GM23338 (cell line): ENCODE measurements around the gene CCL8. TPM values are rescaled to one million over a fixed set of nuclear protein-coding genes. Genes with fewer than 3 reads are reported as not detected.

ENCODE experiments used
- ATAC-seq: fragments of 200-7000 bp; cut with Tn5 transposase; 3 replicates; pipeline ENCODE4 v1.9.1; 2020
- DNase-seq: peaks from one replicate; pipeline ENCODE4 v3.0.0-alpha.2; 2015; ENCODE audit warnings: low spot score
- H2AFZ ChIP-seq: fragments of 200-600 bp; sonication (generic); 2 replicates; pipeline ENCODE4 v1.8.0; 2016; ENCODE audit warnings: antibody characterized with exemption, mild to moderate bottlenecking, moderate library complexity
- H3F3A ChIP-seq: fragments of 200-600 bp; sonication (generic); replicated peaks from 2 replicates; pipeline ENCODE4 v1.8.0; 2017; ENCODE audit warnings: antibody characterized with exemption, mixed run types, low read depth
- H3K27ac ChIP-seq: fragments of 200-600 bp; sonication (generic); 2 replicates; pipeline ENCODE4 v1.6.1; 2016; ENCODE audit warnings: low read depth
- H3K27me3 ChIP-seq: fragments of 200-600 bp; sonication (generic); 2 replicates; pipeline ENCODE4 v1.8.0; 2016; ENCODE audit warnings: mild to moderate bottlenecking, mixed run types, moderate library complexity; ENCODE audit not compliant: insufficient read depth
- H3K36me3 ChIP-seq: fragments of 200-600 bp; sonication (generic); 2 replicates; pipeline ENCODE4 v1.8.0; 2016; ENCODE audit warnings: mild to moderate bottlenecking; ENCODE audit not compliant: insufficient read depth
- H3K4me1 ChIP-seq: fragments of 200-600 bp; sonication (generic); 2 replicates; pipeline ENCODE4 v1.8.0; 2016; ENCODE audit warnings: mild to moderate bottlenecking, moderate library complexity; ENCODE audit not compliant: insufficient read depth
- H3K4me2 ChIP-seq: fragments of 200-600 bp; sonication (generic); 2 replicates; pipeline ENCODE4 v1.7.1; 2017; ENCODE audit warnings: mixed run types
- H3K4me3 ChIP-seq: fragments of 200-600 bp; sonication (generic); 2 replicates; pipeline ENCODE4 v1.6.1; 2016; ENCODE audit warnings: mixed run types
- H3K79me2 ChIP-seq: fragments of 200-600 bp; sonication (generic); replicated peaks from 2 replicates; pipeline ENCODE4 v1.8.0; 2017; ENCODE audit warnings: mild to moderate bottlenecking; ENCODE audit not compliant: insufficient read depth
- H3K9me2 ChIP-seq: fragments of 200-600 bp; sonication (generic); 2 replicates; pipeline ENCODE4 v1.8.0; 2017; ENCODE audit not compliant: insufficient read depth
- H4K20me1 ChIP-seq: fragments of 200-600 bp; sonication (generic); replicated peaks from 2 replicates; pipeline ENCODE4 v1.8.0; 2017; ENCODE audit warnings: mild to moderate bottlenecking; ENCODE audit not compliant: insufficient read depth
- H3K27ac Mint-ChIP-seq: 2 replicates; pipeline ENCODE4 v1.8.0; 2020; ENCODE audit warnings: inconsistent platforms, mild to moderate bottlenecking, moderate library complexity, mixed read lengths
- H3K27me3 Mint-ChIP-seq: 3 replicates; pipeline ENCODE4 v1.8.0; 2022; ENCODE audit warnings: low read depth, mild to moderate bottlenecking, moderate library complexity, mixed read lengths, inconsistent platforms; ENCODE audit not compliant: insufficient read depth, poor library complexity
- H3K36me3 Mint-ChIP-seq: 3 replicates; pipeline ENCODE4 v1.8.0; 2021; ENCODE audit warnings: low read depth, mild to moderate bottlenecking, inconsistent platforms, moderate library complexity, mixed read lengths
- H3K4me1 Mint-ChIP-seq: 3 replicates; pipeline ENCODE4 v1.8.0; 2020; ENCODE audit warnings: mild to moderate bottlenecking, inconsistent platforms, mixed read lengths
- H3K4me3 Mint-ChIP-seq: 3 replicates; pipeline ENCODE4 v1.8.0; 2021; ENCODE audit warnings: moderate library complexity, mild to moderate bottlenecking, inconsistent platforms, mixed read lengths
- H3K9me3 Mint-ChIP-seq: 3 replicates; pipeline ENCODE4 v1.8.0; 2020; ENCODE audit warnings: moderate library complexity, mild to moderate bottlenecking, inconsistent platforms, mixed read lengths
- CREB1 ChIP-seq: fragments of 250-450 bp; sonication (Bioruptor Pico); IDR thresholded peaks from 2 replicates; pipeline ENCODE4 v1.5.0; 2020; ENCODE audit warnings: low read depth, mild to moderate bottlenecking, moderate library complexity
- JUNB ChIP-seq: IDR thresholded peaks from one replicate; pipeline ENCODE4 v1.6.1; 2016; ENCODE audit warnings: antibody characterized with exemption; ENCODE audit not compliant: unreplicated experiment
- ZNF331 ChIP-seq: fragments of 250-450 bp; sonication (Bioruptor Pico); IDR thresholded peaks from 2 replicates; pipeline ENCODE4 v1.5.0; 2020; ENCODE audit warnings: low read depth, mild to moderate bottlenecking, moderate library complexity
- polyA plus RNA-seq: library from polyadenylated mRNA; unstranded; fragments of >200 nt; fragmentation: Nextera tagmentation; extraction: Ambion mirVana; gene quantifications from 2 replicates; pipeline ENCODE4 v1.2.1, GENCODE V29; 2016
- total RNA-seq: library from RNA; depleted of rRNA; stranded (reverse); fragments of >200 nt; shearing (Covaris generic); gene quantifications from 2 replicates; pipeline ENCODE4 v1.2.3, GENCODE V29; 2014
- TF ChIP-seq, protein P1 (sequence below): fragments of 250-450 bp; sonication (Bioruptor Pico); IDR thresholded peaks from 2 replicates; pipeline ENCODE4 v1.5.0; 2020; ENCODE audit warnings: mild to moderate bottlenecking, moderate library complexity
- TF ChIP-seq, protein P2 (sequence below): IDR thresholded peaks from 2 replicates; pipeline ENCODE4 v1.6.1; 2016; ENCODE audit warnings: antibody characterized with exemption

The CCL8 gene
- total and polyA plus RNA-seq, 2 experiments from 2014 or later: not detected

DNA sequence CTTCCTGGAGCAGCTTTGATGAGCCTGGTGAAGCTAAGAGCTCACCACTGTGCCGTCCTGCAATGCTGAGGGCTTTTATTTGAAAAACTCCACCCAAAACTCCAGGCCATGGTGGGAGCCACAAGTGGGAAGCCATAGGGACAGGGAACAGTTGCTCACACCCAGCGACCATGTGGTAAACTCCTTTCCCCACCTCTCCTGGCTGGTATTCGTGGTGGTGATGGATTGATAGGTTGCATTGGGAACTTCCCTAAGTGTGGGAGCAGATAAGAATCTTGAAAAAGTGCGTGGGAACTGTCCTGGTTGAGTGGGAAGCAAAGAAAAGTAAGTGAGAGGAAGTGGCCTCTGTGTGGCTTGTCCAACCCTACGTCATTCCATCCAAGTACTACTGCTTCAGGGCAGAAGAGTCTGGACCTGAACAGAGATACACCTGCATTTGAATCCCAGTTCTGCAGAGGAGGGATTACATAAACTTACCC is 44.0 kb downstream of the CCL8 start, which contains the start of gene CCL1:
Gene CCL1, minus strand, starts transcription at position 51 of the 479 bp plus-strand sequence. CDS start 72 bp downstream, outside the sequence.
- Histone ChIP-seq H3K27me3 (no peaks in the 10 kb centered on the region), H3K36me3 (no peaks in the 10 kb centered on the region), H2AFZ (no peak within 1 kb of the TSS), H4K20me1 (no peaks in the 10 kb centered on the region), H3K4me3 (no peak within 1 kb of the TSS), H3K79me2 (no peaks in the 10 kb centered on the region), H3K27ac (no peak within 1 kb of the TSS), H3K4me2 (no peak within 1 kb of the TSS), H3F3A (no peaks in the 10 kb centered on the region), H3K4me1 (no peaks in the 10 kb centered on the region), H3K9me2 (no peaks in the 10 kb centered on the region; the same call in 1 of the 2 replicates)
- no peak for DNase-seq
- TF ChIP-seq CREB1 (no peak), ZNF331 (no peak)
- TF ChIP-seq, protein P1, sequence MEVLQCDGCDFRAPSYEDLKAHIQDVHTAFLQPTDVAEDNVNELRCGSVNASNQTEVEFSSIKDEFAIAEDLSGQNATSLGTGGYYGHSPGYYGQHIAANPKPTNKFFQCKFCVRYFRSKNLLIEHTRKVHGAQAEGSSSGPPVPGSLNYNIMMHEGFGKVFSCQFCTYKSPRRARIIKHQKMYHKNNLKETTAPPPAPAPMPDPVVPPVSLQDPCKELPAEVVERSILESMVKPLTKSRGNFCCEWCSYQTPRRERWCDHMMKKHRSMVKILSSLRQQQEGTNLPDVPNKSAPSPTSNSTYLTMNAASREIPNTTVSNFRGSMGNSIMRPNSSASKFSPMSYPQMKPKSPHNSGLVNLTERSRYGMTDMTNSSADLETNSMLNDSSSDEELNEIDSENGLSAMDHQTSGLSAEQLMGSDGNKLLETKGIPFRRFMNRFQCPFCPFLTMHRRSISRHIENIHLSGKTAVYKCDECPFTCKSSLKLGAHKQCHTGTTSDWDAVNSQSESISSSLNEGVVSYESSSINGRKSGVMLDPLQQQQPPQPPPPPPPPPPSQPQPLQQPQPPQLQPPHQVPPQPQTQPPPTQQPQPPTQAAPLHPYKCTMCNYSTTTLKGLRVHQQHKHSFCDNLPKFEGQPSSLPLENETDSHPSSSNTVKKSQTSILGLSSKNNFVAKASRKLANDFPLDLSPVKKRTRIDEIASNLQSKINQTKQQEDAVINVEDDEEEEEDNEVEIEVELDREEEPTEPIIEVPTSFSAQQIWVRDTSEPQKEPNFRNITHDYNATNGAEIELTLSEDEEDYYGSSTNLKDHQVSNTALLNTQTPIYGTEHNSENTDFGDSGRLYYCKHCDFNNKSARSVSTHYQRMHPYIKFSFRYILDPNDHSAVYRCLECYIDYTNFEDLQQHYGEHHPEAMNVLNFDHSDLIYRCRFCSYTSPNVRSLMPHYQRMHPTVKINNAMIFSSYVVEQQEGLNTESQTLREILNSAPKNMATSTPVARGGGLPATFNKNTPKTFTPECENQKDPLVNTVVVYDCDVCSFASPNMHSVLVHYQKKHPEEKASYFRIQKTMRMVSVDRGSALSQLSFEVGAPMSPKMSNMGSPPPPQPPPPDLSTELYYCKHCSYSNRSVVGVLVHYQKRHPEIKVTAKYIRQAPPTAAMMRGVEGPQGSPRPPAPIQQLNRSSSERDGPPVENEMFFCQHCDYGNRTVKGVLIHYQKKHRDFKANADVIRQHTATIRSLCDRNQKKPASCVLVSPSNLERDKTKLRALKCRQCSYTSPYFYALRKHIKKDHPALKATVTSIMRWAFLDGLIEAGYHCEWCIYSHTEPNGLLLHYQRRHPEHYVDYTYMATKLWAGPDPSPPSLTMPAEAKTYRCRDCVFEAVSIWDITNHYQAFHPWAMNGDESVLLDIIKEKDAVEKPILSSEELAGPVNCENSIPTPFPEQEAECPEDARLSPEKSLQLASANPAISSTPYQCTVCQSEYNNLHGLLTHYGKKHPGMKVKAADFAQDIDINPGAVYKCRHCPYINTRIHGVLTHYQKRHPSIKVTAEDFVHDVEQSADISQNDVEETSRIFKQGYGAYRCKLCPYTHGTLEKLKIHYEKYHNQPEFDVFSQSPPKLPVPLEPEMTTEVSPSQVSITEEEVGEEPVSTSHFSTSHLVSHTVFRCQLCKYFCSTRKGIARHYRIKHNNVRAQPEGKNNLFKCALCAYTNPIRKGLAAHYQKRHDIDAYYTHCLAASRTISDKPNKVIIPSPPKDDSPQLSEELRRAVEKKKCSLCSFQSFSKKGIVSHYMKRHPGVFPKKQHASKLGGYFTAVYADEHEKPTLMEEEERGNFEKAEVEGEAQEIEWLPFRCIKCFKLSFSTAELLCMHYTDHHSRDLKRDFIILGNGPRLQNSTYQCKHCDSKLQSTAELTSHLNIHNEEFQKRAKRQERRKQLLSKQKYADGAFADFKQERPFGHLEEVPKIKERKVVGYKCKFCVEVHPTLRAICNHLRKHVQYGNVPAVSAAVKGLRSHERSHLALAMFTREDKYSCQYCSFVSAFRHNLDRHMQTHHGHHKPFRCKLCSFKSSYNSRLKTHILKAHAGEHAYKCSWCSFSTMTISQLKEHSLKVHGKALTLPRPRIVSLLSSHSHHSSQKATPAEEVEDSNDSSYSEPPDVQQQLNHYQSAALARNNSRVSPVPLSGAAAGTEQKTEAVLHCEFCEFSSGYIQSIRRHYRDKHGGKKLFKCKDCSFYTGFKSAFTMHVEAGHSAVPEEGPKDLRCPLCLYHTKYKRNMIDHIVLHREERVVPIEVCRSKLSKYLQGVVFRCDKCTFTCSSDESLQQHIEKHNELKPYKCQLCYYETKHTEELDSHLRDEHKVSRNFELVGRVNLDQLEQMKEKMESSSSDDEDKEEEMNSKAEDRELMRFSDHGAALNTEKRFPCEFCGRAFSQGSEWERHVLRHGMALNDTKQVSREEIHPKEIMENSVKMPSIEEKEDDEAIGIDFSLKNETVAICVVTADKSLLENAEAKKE (CRISPR knock-in tag): no peak
- H3K4me3 Mint-ChIP-seq: no peak within 1 kb of the TSS
- H3K36me3 Mint-ChIP-seq: no peaks in the 10 kb centered on the region
- ATAC-seq: no peak
- no peak within 1 kb of the TSS for H3K27ac Mint-ChIP-seq
- peaks cover 5% of the 10 kb centered on the region; the same call in 2 of the 3 replicates for H3K4me1 Mint-ChIP-seq
- peaks cover 10% of the 10 kb centered on the region for H3K27me3 Mint-ChIP-seq
- no peaks in the 10 kb centered on the region for H3K9me3 Mint-ChIP-seq

DNA sequence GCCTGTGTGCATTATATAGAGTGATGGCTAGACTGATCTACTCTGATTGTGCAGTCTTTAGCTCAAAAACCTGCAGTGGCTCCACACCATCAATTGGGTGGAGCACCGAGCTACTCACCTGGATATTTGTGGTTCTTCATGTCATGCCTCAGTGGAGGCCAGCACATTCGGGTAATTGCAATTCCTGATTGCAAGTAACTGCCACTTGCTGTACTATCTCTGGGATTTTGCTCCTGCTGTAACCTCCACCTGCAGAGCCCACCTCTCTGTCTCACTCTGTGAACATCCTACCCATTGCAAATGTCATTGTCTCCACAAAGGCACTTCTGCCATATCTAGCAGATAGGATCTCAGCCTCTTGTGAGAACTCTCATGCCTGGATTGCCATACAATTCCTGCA is 45.5 kb downstream of the CCL8 start:
- H3K4me2 ChIP-seq: no peak overlapping the region
- H3K27ac Mint-ChIP-seq: no peak overlapping the region
- no peak for DNase-seq
- no peak overlapping the region for H3K4me3 Mint-ChIP-seq
- H3K36me3 ChIP-seq: no peaks in the 10 kb centered on the region
- no peaks in the 10 kb centered on the region for H3K79me2 ChIP-seq
- no peaks in the 10 kb centered on the region for H3K27me3 ChIP-seq
- H3K27ac ChIP-seq: no peak overlapping the region
- no peaks in the 10 kb centered on the region for H3K4me1 ChIP-seq
- peaks cover 5% of the 10 kb centered on the region; the same call in 2 of the 3 replicates for H3K4me1 Mint-ChIP-seq
- H3K36me3 Mint-ChIP-seq: no peaks in the 10 kb centered on the region
- H3K27me3 Mint-ChIP-seq: peaks cover 10% of the 10 kb centered on the region
- no peak for ATAC-seq
- H2AFZ ChIP-seq: no peak overlapping the region
- H3K9me2 ChIP-seq: no peaks in the 10 kb centered on the region; the same call in 1 of the 2 replicates
- no peaks in the 10 kb centered on the region for H4K20me1 ChIP-seq
- H3K4me3 ChIP-seq: no peak overlapping the region
- TF ChIP-seq ZNF331 (no peak), JUNB (no peak)
- TF ChIP-seq, protein P2, sequence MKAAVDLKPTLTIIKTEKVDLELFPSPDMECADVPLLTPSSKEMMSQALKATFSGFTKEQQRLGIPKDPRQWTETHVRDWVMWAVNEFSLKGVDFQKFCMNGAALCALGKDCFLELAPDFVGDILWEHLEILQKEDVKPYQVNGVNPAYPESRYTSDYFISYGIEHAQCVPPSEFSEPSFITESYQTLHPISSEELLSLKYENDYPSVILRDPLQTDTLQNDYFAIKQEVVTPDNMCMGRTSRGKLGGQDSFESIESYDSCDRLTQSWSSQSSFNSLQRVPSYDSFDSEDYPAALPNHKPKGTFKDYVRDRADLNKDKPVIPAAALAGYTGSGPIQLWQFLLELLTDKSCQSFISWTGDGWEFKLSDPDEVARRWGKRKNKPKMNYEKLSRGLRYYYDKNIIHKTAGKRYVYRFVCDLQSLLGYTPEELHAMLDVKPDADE: no peak
- no peaks in the 10 kb centered on the region for H3K9me3 Mint-ChIP-seq
- H3F3A ChIP-seq: no peaks in the 10 kb centered on the region
